Measurements from ENCODE around the gene SAMD9L. TPM values are rescaled to one million over a fixed set of nuclear protein-coding genes. Genes with fewer than 3 reads are reported as not detected.

SAMD9L gene
- polyA plus RNA-seq, 1 donor (not counting 4 experiments of a cell fraction or from before 2014, with no cell fraction given): 6.5 TPM

DNA sequence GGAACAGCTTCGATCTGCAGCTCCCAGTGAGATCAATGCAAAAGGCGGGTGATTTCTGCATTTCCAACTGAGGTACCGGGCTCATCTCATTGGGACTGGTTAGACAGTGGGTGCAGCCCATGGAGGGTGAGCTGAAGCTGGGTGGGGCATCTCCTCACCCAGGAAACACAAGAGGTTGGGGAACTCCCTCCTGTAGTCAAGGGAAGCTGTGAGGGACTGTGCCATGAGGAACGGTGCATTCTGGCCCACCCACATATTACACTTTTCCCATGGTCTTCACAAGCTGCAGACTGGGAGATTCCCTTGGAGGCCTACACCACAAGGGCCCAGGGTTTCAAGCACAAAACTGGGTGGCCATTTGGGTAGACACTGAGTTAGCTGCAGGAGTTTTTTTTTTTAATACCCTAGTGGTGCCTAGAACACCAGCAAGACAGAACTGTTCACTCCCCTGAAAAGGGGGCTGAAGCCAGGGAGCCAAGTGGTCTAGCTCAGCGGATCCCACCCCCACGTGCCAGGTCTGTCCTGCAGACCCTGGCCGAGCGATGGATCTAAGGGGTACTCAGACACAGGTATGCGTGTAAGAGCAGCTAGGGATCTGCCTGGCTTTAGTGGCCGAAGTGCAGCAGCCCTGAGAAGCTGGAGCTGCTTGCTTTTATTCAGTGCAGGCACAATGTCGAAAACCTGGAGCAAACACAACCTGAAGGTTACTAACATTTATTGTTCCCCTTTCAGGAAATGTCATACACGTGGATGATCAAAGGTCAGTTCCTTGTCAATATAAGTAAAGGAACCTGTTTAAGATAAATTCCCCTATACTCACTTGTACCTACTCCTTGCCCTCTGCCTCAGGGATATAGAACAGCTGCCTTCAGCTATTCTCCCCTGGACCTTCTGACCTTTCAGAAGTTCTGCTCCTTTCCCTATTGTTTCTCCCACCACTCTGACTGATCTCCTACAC lies 27.3 kb downstream of the SAMD9L start:
- H3K79me2 ChIP-seq (ENCODE audit: control insufficient read depth, insufficient read depth, low read length): peaks cover 12% of the 10 kb centered on the region
- TF ChIP-seq EZH2 (IDR thresholded peaks at IDR 0.05; ENCODE audit: low read length) (no peak), CTCF (optimal IDR thresholded peaks at IDR 0.05 in 1 of 3, IDR thresholded peaks at IDR 0.05 in 1 of 3, conservative IDR thresholded peaks at IDR 0.05 in 1 of 3; ENCODE audit: extremely low read depth in 1 of 3, insufficient read depth in 2 of 3, low read length in 3 of 3) (no peak)
- H4K20me1 ChIP-seq (ENCODE audit: control insufficient read depth, extremely low read depth, insufficient read depth, low read length): no peaks in the 10 kb centered on the region
- peaks cover 26% of the 10 kb centered on the region for H3K4me1 ChIP-seq (ENCODE audit: control insufficient read depth, extremely low read depth, insufficient read depth, low read length)
- H3K4me2 ChIP-seq (ENCODE audit: control insufficient read depth, extremely low read depth, insufficient read depth, low read depth, low read length): no peak overlapping the region
- H3K9me1 ChIP-seq (ENCODE audit: control insufficient read depth, extremely low read depth, insufficient read depth, low read length): no peaks in the 10 kb centered on the region
- dilution Hi-C loops (cut with MboI; ENCODE audit: extremely low pct_ligation_motif_present, low sequenced_read_pairs): no loop called here
- no peaks in the 10 kb centered on the region for H3K9me3 ChIP-seq (ENCODE audit: control insufficient read depth, low read depth, low read length)
- H3K27me3 ChIP-seq (ENCODE audit: control insufficient read depth, extremely low read depth, insufficient read depth, low read length): no peaks in the 10 kb centered on the region
- no peak overlapping the region for H2AFZ ChIP-seq (ENCODE audit: control insufficient read depth, low read length)
- no peak for DNase-seq (ENCODE audit: low read depth, low spot score)
- H3K27ac ChIP-seq (ENCODE audit: control insufficient read depth, insufficient read depth, low read length): no peak overlapping the region
- H3K36me3 ChIP-seq (ENCODE audit: control insufficient read depth in 2 of 2, extremely low read depth in 1 of 2, insufficient read depth in 2 of 2, low read length in 2 of 2): no peaks in the 10 kb centered on the region
- H3K4me3 ChIP-seq (ENCODE audit: control insufficient read depth in 2 of 3, extremely low read depth in 1 of 3, insufficient read depth in 2 of 3, low read depth in 1 of 3, low read length in 3 of 3): no peak overlapping the region
- no peak for FAIRE-seq
- no peak overlapping the region for H3K9ac ChIP-seq (ENCODE audit: control insufficient read depth, extremely low read depth, insufficient read depth, low read length)

DNA sequence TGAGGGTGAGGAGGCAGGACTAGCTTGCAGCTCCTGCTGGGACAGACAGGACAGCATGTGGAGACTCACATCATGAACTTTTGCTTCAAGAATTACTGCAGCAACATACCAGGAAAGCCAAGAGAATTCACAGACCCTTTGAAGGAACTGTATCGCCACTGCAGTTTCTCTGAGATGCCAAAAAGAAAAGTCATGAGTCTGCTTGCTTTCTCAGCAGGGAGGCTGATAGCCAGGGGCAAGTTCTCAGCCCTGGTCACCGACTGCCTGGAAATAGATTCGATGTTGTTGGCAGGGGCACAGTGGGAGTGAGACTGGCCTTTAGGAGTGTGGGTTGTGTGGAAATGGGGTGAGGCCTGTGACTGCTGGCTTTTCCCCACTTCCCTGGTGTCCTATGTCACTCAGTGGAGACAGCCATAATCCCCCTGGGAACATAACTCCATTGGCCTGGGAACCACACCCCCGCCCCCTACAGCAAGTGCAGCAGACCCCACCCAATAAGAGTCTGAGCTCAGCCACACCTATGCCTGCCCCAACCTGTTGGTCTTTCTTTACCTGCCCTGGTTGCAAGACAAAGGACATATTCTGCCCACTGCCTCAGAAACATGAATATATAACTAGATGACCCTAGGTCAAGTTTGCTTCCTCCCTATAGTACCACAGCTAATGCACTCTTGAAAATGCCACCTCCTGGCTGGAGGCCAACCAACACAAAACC lies 28.8 kb downstream of the SAMD9L start:
- no peak for DNase-seq (ENCODE audit: low read depth, low spot score)
- dilution Hi-C loops (cut with MboI; ENCODE audit: extremely low pct_ligation_motif_present, low sequenced_read_pairs): no loop called here

More for the DNA sequence above, 28.8 kb downstream of the SAMD9L start:
- Histone ChIP-seq H3K9ac (ENCODE audit: control insufficient read depth, extremely low read depth, insufficient read depth, low read length) (no peak overlapping the region), H2AFZ (ENCODE audit: control insufficient read depth, low read length) (peak overlapping the region; percentile 46), H3K79me2 (ENCODE audit: control insufficient read depth, insufficient read depth, low read length) (peaks cover 18% of the 10 kb centered on the region), H3K4me3 (ENCODE audit: control insufficient read depth in 2 of 3, extremely low read depth in 1 of 3, insufficient read depth in 2 of 3, low read depth in 1 of 3, low read length in 3 of 3) (no peak overlapping the region), H3K36me3 (ENCODE audit: control insufficient read depth in 2 of 2, extremely low read depth in 1 of 2, insufficient read depth in 2 of 2, low read length in 2 of 2) (no peaks in the 10 kb centered on the region), H3K9me3 (ENCODE audit: control insufficient read depth, low read depth, low read length) (no peaks in the 10 kb centered on the region), H4K20me1 (ENCODE audit: control insufficient read depth, extremely low read depth, insufficient read depth, low read length) (no peaks in the 10 kb centered on the region), H3K4me2 (ENCODE audit: control insufficient read depth, extremely low read depth, insufficient read depth, low read depth, low read length) (no peak overlapping the region), H3K9me1 (ENCODE audit: control insufficient read depth, extremely low read depth, insufficient read depth, low read length) (no peaks in the 10 kb centered on the region), H3K4me1 (ENCODE audit: control insufficient read depth, extremely low read depth, insufficient read depth, low read length) (peaks cover 37% of the 10 kb centered on the region), H3K27me3 (ENCODE audit: control insufficient read depth, extremely low read depth, insufficient read depth, low read length) (no peaks in the 10 kb centered on the region), H3K27ac (ENCODE audit: control insufficient read depth, insufficient read depth, low read length) (no peak overlapping the region)
- FAIRE-seq: no peak
- TF ChIP-seq EZH2 (IDR thresholded peaks at IDR 0.05; ENCODE audit: low read length): no peak
- no peak for TF ChIP-seq CTCF (optimal IDR thresholded peaks at IDR 0.05 in 1 of 3, IDR thresholded peaks at IDR 0.05 in 1 of 3, conservative IDR thresholded peaks at IDR 0.05 in 1 of 3; ENCODE audit: extremely low read depth in 1 of 3, insufficient read depth in 2 of 3, low read length in 3 of 3)
